GM23338 (cell line): Measurements from ENCODE around the gene RNU5D-1. TPM values are rescaled to one million over a fixed set of nuclear protein-coding genes. Genes with fewer than 3 reads are reported as not detected.

Experiments used
- ATAC-seq: fragments of 200-7000 bp; cut with Tn5 transposase; 3 replicates; pipeline ENCODE4 v1.9.1; 2020
- DNase-seq: peaks from one replicate; pipeline ENCODE4 v3.0.0-alpha.2; 2015; ENCODE audit warnings: low spot score
- H2AFZ ChIP-seq: fragments of 200-600 bp; sonication (generic); 2 replicates; pipeline ENCODE4 v1.8.0; 2016; ENCODE audit warnings: antibody characterized with exemption, mild to moderate bottlenecking, moderate library complexity
- H3F3A ChIP-seq: fragments of 200-600 bp; sonication (generic); replicated peaks from 2 replicates; pipeline ENCODE4 v1.8.0; 2017; ENCODE audit warnings: antibody characterized with exemption, mixed run types, low read depth
- H3K27ac ChIP-seq: fragments of 200-600 bp; sonication (generic); 2 replicates; pipeline ENCODE4 v1.6.1; 2016; ENCODE audit warnings: low read depth
- H3K27me3 ChIP-seq: fragments of 200-600 bp; sonication (generic); 2 replicates; pipeline ENCODE4 v1.8.0; 2016; ENCODE audit warnings: mild to moderate bottlenecking, mixed run types, moderate library complexity; ENCODE audit not compliant: insufficient read depth
- H3K36me3 ChIP-seq: fragments of 200-600 bp; sonication (generic); 2 replicates; pipeline ENCODE4 v1.8.0; 2016; ENCODE audit warnings: mild to moderate bottlenecking; ENCODE audit not compliant: insufficient read depth
- H3K4me1 ChIP-seq: fragments of 200-600 bp; sonication (generic); 2 replicates; pipeline ENCODE4 v1.8.0; 2016; ENCODE audit warnings: mild to moderate bottlenecking, moderate library complexity; ENCODE audit not compliant: insufficient read depth
- H3K4me2 ChIP-seq: fragments of 200-600 bp; sonication (generic); 2 replicates; pipeline ENCODE4 v1.7.1; 2017; ENCODE audit warnings: mixed run types
- H3K4me3 ChIP-seq: fragments of 200-600 bp; sonication (generic); 2 replicates; pipeline ENCODE4 v1.6.1; 2016; ENCODE audit warnings: mixed run types
- H3K79me2 ChIP-seq: fragments of 200-600 bp; sonication (generic); replicated peaks from 2 replicates; pipeline ENCODE4 v1.8.0; 2017; ENCODE audit warnings: mild to moderate bottlenecking; ENCODE audit not compliant: insufficient read depth
- H3K9me2 ChIP-seq: fragments of 200-600 bp; sonication (generic); 2 replicates; pipeline ENCODE4 v1.8.0; 2017; ENCODE audit not compliant: insufficient read depth
- H4K20me1 ChIP-seq: fragments of 200-600 bp; sonication (generic); replicated peaks from 2 replicates; pipeline ENCODE4 v1.8.0; 2017; ENCODE audit warnings: mild to moderate bottlenecking; ENCODE audit not compliant: insufficient read depth
- H3K27ac Mint-ChIP-seq: 2 replicates; pipeline ENCODE4 v1.8.0; 2020; ENCODE audit warnings: inconsistent platforms, mild to moderate bottlenecking, moderate library complexity, mixed read lengths
- H3K27me3 Mint-ChIP-seq: 3 replicates; pipeline ENCODE4 v1.8.0; 2022; ENCODE audit warnings: low read depth, mild to moderate bottlenecking, moderate library complexity, mixed read lengths, inconsistent platforms; ENCODE audit not compliant: insufficient read depth, poor library complexity
- H3K36me3 Mint-ChIP-seq: 3 replicates; pipeline ENCODE4 v1.8.0; 2021; ENCODE audit warnings: low read depth, mild to moderate bottlenecking, inconsistent platforms, moderate library complexity, mixed read lengths
- H3K4me1 Mint-ChIP-seq: 3 replicates; pipeline ENCODE4 v1.8.0; 2020; ENCODE audit warnings: mild to moderate bottlenecking, inconsistent platforms, mixed read lengths
- H3K4me3 Mint-ChIP-seq: 3 replicates; pipeline ENCODE4 v1.8.0; 2021; ENCODE audit warnings: moderate library complexity, mild to moderate bottlenecking, inconsistent platforms, mixed read lengths
- H3K9me3 Mint-ChIP-seq: 3 replicates; pipeline ENCODE4 v1.8.0; 2020; ENCODE audit warnings: moderate library complexity, mild to moderate bottlenecking, inconsistent platforms, mixed read lengths
- CREB1 ChIP-seq: fragments of 250-450 bp; sonication (Bioruptor Pico); IDR thresholded peaks from 2 replicates; pipeline ENCODE4 v1.5.0; 2020; ENCODE audit warnings: low read depth, mild to moderate bottlenecking, moderate library complexity
- EZH2 ChIP-seq: fragments of 200-600 bp; sonication (generic); IDR thresholded peaks from one replicate; pipeline ENCODE4 v1.8.0; 2017; ENCODE audit warnings: antibody characterized with exemption, mild to moderate bottlenecking, low read depth; ENCODE audit not compliant: unreplicated experiment
- EZH2phosphoT487 ChIP-seq: fragments of 200-600 bp; sonication (generic); IDR thresholded peaks from one replicate; pipeline ENCODE4 v1.8.1; 2018; ENCODE audit warnings: antibody characterized with exemption; ENCODE audit not compliant: unreplicated experiment
- JUNB ChIP-seq: IDR thresholded peaks from one replicate; pipeline ENCODE4 v1.6.1; 2016; ENCODE audit warnings: antibody characterized with exemption; ENCODE audit not compliant: unreplicated experiment
- NANOG ChIP-seq: IDR thresholded peaks from 2 replicates; pipeline ENCODE4 v1.6.1; 2016; ENCODE audit warnings: antibody characterized with exemption, borderline replicate concordance
- POLR2AphosphoS5 ChIP-seq: IDR thresholded peaks from 2 replicates; pipeline ENCODE4 v1.6.1; 2016; ENCODE audit warnings: antibody characterized with exemption, low read depth
- ZNF114 ChIP-seq: fragments of 250-450 bp; sonication (Bioruptor Pico); IDR thresholded peaks from 2 replicates; pipeline ENCODE4 v1.5.0; 2020; ENCODE audit warnings: mild to moderate bottlenecking, moderate library complexity
- ZNF331 ChIP-seq: fragments of 250-450 bp; sonication (Bioruptor Pico); IDR thresholded peaks from 2 replicates; pipeline ENCODE4 v1.5.0; 2020; ENCODE audit warnings: low read depth, mild to moderate bottlenecking, moderate library complexity
- polyA plus RNA-seq: library from polyadenylated mRNA; unstranded; fragments of >200 nt; fragmentation: Nextera tagmentation; extraction: Ambion mirVana; gene quantifications from 2 replicates; pipeline ENCODE4 v1.2.1, GENCODE V29; 2016
- total RNA-seq: library from RNA; depleted of rRNA; stranded (reverse); fragments of >200 nt; shearing (Covaris generic); gene quantifications from 2 replicates; pipeline ENCODE4 v1.2.3, GENCODE V29; 2014
- TF ChIP-seq, protein P1 (sequence below): IDR thresholded peaks from one replicate; pipeline ENCODE4 v1.6.1; 2018; ENCODE audit warnings: antibody characterized with exemption; ENCODE audit not compliant: unreplicated experiment
- TF ChIP-seq, protein P2 (sequence below): IDR thresholded peaks from 2 replicates; pipeline ENCODE4 v1.6.1; 2016; ENCODE audit warnings: antibody characterized with exemption
- TF ChIP-seq, protein P3 (sequence below): fragments of 250-450 bp; sonication (Bioruptor Pico); IDR thresholded peaks from 2 replicates; pipeline ENCODE4 v1.5.0; 2020; ENCODE audit warnings: mild to moderate bottlenecking, moderate library complexity
- TF ChIP-seq, protein P4 (sequence below), 2 experiments: fragments of 200-600 bp in 1 of 2; sonication (generic) in 1 of 2; conservative IDR thresholded peaks; 2 replicates each; pipeline versions ENCODE4 v1.5.1 to v1.6.1; 2016 to 2017; ENCODE audit warnings: antibody characterized with exemption in 2 of 2, low read depth in 2 of 2, mild to moderate bottlenecking in 2 of 2, moderate library complexity in 1 of 2

Gene RNU5D-1
- total and polyA plus RNA-seq, 2 experiments from 2014 or later, result not detected

DNA sequence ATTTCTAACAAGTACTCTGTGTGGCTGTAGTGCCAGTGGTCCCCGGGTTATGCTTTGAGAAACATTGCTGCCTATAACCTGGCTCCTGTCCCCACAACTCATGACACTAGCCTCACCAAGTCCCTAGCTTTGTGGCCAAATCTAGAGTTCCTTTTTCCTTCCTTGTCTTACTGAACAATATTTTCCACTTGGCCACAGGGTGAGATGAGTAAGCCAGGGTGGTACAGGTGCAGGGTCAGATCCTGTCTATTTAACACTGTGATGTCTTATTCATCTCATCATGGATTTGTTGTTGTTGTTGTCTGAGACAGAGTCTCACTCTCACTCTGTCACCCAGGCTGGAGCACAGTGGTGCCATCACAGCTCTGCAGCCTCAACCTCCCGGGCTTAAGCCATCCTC, 37.8 kb downstream of the RNU5D-1 start (continued):
- TF ChIP-seq, protein P1, sequence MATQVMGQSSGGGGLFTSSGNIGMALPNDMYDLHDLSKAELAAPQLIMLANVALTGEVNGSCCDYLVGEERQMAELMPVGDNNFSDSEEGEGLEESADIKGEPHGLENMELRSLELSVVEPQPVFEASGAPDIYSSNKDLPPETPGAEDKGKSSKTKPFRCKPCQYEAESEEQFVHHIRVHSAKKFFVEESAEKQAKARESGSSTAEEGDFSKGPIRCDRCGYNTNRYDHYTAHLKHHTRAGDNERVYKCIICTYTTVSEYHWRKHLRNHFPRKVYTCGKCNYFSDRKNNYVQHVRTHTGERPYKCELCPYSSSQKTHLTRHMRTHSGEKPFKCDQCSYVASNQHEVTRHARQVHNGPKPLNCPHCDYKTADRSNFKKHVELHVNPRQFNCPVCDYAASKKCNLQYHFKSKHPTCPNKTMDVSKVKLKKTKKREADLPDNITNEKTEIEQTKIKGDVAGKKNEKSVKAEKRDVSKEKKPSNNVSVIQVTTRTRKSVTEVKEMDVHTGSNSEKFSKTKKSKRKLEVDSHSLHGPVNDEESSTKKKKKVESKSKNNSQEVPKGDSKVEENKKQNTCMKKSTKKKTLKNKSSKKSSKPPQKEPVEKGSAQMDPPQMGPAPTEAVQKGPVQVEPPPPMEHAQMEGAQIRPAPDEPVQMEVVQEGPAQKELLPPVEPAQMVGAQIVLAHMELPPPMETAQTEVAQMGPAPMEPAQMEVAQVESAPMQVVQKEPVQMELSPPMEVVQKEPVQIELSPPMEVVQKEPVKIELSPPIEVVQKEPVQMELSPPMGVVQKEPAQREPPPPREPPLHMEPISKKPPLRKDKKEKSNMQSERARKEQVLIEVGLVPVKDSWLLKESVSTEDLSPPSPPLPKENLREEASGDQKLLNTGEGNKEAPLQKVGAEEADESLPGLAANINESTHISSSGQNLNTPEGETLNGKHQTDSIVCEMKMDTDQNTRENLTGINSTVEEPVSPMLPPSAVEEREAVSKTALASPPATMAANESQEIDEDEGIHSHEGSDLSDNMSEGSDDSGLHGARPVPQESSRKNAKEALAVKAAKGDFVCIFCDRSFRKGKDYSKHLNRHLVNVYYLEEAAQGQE, result no peak
- TF ChIP-seq, protein P2, sequence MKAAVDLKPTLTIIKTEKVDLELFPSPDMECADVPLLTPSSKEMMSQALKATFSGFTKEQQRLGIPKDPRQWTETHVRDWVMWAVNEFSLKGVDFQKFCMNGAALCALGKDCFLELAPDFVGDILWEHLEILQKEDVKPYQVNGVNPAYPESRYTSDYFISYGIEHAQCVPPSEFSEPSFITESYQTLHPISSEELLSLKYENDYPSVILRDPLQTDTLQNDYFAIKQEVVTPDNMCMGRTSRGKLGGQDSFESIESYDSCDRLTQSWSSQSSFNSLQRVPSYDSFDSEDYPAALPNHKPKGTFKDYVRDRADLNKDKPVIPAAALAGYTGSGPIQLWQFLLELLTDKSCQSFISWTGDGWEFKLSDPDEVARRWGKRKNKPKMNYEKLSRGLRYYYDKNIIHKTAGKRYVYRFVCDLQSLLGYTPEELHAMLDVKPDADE, result no peak

DNA sequence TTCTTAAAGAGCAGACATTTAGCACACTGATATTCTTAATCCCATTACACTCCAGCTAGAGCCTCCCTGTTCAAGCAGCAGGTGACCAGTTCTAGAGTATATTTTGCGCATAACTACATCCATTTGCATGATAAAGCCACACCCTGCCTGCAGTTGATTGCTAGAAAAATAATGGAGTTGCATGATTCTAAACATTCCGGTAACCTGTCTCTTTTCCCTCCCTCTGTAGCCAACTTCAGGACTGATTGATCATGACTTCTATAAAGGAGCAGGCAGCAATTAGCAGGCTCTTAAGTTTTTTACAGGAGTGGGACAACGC, 41.6 kb downstream of the RNU5D-1 start:
- H3K79me2 ChIP-seq, result no peaks in the 10 kb centered on the region
- H4K20me1 ChIP-seq, result no peaks in the 10 kb centered on the region
- no peaks in the 10 kb centered on the region for H3K27me3 ChIP-seq
- no peaks in the 10 kb centered on the region for H3K9me3 Mint-ChIP-seq
- H2AFZ ChIP-seq, result no peak overlapping the region
- H3K36me3 Mint-ChIP-seq, result no peaks in the 10 kb centered on the region
- H3K4me1 ChIP-seq, result peaks cover 19% of the 10 kb centered on the region
- H3K27ac ChIP-seq, result no peak overlapping the region
- H3K4me2 ChIP-seq, result peak overlapping the region; percentile 6; the same call in 1 of the 2 replicates
- ATAC-seq (no peak; the same call in 1 of the 3 replicates), DNase-seq (no peak)
- no peak overlapping the region for H3K27ac Mint-ChIP-seq
- H3K9me2 ChIP-seq, result no peaks in the 10 kb centered on the region
- H3K4me1 Mint-ChIP-seq, result peaks cover 22% of the 10 kb centered on the region
- no peak overlapping the region for H3K4me3 ChIP-seq
- no peaks in the 10 kb centered on the region for H3F3A ChIP-seq
- H3K4me3 Mint-ChIP-seq, result no peak overlapping the region
- H3K36me3 ChIP-seq, result no peaks in the 10 kb centered on the region
- peaks cover 4% of the 10 kb centered on the region for H3K27me3 Mint-ChIP-seq
- TF ChIP-seq, protein P3, sequence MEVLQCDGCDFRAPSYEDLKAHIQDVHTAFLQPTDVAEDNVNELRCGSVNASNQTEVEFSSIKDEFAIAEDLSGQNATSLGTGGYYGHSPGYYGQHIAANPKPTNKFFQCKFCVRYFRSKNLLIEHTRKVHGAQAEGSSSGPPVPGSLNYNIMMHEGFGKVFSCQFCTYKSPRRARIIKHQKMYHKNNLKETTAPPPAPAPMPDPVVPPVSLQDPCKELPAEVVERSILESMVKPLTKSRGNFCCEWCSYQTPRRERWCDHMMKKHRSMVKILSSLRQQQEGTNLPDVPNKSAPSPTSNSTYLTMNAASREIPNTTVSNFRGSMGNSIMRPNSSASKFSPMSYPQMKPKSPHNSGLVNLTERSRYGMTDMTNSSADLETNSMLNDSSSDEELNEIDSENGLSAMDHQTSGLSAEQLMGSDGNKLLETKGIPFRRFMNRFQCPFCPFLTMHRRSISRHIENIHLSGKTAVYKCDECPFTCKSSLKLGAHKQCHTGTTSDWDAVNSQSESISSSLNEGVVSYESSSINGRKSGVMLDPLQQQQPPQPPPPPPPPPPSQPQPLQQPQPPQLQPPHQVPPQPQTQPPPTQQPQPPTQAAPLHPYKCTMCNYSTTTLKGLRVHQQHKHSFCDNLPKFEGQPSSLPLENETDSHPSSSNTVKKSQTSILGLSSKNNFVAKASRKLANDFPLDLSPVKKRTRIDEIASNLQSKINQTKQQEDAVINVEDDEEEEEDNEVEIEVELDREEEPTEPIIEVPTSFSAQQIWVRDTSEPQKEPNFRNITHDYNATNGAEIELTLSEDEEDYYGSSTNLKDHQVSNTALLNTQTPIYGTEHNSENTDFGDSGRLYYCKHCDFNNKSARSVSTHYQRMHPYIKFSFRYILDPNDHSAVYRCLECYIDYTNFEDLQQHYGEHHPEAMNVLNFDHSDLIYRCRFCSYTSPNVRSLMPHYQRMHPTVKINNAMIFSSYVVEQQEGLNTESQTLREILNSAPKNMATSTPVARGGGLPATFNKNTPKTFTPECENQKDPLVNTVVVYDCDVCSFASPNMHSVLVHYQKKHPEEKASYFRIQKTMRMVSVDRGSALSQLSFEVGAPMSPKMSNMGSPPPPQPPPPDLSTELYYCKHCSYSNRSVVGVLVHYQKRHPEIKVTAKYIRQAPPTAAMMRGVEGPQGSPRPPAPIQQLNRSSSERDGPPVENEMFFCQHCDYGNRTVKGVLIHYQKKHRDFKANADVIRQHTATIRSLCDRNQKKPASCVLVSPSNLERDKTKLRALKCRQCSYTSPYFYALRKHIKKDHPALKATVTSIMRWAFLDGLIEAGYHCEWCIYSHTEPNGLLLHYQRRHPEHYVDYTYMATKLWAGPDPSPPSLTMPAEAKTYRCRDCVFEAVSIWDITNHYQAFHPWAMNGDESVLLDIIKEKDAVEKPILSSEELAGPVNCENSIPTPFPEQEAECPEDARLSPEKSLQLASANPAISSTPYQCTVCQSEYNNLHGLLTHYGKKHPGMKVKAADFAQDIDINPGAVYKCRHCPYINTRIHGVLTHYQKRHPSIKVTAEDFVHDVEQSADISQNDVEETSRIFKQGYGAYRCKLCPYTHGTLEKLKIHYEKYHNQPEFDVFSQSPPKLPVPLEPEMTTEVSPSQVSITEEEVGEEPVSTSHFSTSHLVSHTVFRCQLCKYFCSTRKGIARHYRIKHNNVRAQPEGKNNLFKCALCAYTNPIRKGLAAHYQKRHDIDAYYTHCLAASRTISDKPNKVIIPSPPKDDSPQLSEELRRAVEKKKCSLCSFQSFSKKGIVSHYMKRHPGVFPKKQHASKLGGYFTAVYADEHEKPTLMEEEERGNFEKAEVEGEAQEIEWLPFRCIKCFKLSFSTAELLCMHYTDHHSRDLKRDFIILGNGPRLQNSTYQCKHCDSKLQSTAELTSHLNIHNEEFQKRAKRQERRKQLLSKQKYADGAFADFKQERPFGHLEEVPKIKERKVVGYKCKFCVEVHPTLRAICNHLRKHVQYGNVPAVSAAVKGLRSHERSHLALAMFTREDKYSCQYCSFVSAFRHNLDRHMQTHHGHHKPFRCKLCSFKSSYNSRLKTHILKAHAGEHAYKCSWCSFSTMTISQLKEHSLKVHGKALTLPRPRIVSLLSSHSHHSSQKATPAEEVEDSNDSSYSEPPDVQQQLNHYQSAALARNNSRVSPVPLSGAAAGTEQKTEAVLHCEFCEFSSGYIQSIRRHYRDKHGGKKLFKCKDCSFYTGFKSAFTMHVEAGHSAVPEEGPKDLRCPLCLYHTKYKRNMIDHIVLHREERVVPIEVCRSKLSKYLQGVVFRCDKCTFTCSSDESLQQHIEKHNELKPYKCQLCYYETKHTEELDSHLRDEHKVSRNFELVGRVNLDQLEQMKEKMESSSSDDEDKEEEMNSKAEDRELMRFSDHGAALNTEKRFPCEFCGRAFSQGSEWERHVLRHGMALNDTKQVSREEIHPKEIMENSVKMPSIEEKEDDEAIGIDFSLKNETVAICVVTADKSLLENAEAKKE (CRISPR knock-in tag), result no peak
- TF ChIP-seq CREB1 (CRISPR knock-in tag) (no peak), NANOG (no peak), POLR2AphosphoS5 (no peak), ZNF114 (CRISPR knock-in tag) (no peak), EZH2phosphoT487 (no peak), EZH2 (no peak), JUNB (no peak), ZNF331 (no peak)
- TF ChIP-seq, protein P2, result no peak
- TF ChIP-seq, protein P4, sequence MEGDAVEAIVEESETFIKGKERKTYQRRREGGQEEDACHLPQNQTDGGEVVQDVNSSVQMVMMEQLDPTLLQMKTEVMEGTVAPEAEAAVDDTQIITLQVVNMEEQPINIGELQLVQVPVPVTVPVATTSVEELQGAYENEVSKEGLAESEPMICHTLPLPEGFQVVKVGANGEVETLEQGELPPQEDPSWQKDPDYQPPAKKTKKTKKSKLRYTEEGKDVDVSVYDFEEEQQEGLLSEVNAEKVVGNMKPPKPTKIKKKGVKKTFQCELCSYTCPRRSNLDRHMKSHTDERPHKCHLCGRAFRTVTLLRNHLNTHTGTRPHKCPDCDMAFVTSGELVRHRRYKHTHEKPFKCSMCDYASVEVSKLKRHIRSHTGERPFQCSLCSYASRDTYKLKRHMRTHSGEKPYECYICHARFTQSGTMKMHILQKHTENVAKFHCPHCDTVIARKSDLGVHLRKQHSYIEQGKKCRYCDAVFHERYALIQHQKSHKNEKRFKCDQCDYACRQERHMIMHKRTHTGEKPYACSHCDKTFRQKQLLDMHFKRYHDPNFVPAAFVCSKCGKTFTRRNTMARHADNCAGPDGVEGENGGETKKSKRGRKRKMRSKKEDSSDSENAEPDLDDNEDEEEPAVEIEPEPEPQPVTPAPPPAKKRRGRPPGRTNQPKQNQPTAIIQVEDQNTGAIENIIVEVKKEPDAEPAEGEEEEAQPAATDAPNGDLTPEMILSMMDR (conservative IDR thresholded peaks at IDR 0.05; ENCODE audit: low read depth in 2 of 2), result no peak
